ENCODE data around the gene TLR9.

TLR9 gene

DNA sequence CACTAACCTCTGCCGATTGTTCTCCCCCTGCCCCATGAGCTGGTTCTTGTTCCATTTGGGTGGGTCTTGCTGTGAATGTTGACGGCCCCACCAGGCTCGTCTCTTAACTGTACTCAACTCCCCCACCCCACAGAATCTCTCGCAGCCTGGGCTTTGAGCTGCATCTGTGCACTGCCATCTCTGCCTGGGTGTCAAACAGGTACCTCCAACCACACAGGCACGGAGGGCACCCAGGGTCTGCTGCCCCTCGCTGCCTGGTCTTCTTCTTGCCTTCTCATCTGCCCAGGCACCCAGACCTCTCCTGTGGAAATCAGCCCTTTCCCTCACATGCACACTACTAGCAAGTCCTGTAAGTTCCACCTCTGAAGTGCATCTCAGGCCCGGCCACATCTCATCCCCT, 10.1 kb downstream of the TLR9 start:
- no peak for DNase-seq

DNA sequence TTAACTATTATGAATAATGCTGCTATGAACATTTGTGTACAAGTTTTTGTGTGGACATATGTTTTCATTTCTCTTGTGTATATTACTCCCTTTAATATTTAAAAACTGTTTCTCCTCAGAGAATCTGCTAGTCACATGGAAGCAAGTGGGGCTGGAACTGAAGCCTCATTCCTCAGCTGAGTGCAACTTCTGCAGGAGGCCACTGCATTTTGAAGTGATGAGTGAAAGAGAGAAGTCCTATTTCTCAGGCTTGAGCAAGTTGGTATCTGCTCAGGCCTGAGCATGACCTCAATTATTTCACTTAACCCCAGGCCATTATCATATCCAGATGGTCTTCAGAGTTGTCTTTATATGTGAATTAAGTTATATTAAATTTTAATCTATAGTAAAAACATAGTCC, 11.5 kb downstream of the TLR9 start:
- DNase-seq = no peak

DNA sequence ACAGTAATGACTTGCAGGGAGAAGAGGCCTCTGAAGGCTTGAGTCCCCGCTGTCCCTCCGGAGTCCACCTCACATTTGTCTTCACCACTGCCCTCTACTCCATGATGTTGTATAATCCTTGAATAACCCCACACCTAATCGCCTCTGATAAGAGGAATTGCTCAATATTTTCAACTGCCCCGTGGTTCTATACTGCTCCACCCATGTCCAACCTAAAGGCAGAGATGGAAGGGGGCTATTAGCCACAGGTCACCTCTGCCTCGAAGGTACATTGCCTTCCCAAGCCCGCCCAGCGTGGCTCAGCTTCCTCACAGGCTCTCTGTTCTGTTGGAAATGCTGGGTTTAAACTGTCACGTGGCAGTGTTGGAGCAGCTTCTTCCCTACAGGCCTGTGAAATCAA, 12.4 kb downstream of the TLR9 start:
- DNase-seq = no peak

DNA sequence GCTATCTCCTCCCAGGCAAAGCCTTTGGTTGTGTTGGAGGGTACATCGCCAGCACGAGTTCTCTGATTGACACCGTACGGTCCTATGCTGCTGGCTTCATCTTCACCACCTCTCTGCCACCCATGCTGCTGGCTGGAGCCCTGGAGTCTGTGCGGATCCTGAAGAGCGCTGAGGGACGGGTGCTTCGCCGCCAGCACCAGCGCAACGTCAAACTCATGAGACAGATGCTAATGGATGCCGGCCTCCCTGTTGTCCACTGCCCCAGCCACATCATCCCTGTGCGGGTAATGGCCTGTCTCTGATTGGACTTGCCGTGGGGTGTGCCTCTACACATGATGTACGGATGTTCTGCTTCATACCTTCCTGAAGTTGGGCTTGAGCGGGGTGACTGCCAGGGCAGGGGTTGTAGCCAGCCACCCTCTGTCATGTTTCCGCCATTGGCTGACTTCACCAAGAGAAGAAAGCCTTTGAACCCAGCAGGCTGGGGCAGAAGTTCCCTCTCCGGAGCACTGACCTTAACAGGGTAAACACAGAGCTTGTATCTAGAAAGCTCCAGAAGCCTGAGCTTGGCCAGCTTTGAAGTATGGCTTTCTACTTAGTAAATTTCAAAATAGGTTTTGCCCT, 14.1 kb downstream of the TLR9 start:
- DNase-seq = no peak

DNA sequence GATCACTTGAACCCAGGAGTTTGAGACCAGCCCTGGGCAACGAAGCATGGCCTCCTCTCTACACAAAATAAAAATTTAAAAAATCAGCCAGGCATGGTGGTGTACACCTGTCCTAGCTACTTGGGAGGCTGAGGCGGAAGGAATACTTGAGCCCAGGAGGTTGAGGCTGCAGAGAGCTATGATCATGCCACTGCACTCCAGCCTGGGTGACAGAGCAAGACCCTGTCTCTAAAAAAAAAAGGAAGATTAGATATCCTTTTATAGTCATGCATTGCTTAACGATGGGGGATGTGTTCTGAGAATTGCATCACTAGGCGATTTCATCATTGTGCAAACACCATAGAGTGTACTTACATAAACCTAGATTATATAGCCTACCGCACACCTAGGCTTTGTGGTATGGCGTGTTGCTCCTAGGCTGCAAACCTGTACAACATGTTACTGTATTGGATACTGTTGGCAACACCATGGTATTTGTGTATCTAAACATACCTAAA, 14.8 kb downstream of the TLR9 start:
- no peak for DNase-seq

DNA sequence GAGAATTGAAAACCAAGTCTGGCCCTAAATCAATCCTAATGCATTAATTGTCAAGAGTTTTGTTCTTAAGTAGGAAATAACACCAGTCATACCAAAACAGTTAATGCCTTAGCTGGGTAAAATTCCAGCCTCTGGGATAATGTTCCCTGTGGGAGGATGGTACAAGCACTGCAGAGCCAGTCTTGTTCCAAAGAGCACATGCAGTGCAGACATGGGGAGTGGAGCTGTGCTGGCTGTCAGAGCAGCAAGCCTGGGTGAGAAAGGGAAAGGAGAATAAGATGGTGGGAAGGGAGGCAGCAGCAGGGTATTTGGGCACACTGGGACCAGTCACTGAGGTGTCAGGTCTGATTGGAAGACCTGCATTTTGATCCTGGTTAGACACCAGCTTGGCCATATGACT, 15.4 kb downstream of the TLR9 start:
- DNase-seq = no peak

DNA sequence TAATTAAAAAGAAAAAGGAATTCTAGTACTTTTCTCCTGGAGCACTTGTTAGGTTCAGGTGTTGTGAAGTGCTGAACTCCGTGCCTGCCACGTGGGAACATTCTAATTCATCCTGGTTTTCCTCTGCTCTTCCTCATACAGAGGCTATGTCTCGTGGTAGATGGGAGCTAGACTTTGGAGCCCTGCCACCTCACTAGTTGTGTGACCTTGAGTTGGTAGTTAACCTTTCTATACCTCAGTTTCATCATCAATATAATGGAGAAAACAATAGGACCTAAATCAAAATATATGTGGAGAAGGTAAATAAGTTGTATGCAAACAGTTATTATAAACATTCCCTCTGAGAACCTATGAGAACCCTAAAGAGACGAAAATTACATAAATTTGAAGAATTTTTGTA, 16.9 kb downstream of the TLR9 start:
- no peak for DNase-seq

DNA sequence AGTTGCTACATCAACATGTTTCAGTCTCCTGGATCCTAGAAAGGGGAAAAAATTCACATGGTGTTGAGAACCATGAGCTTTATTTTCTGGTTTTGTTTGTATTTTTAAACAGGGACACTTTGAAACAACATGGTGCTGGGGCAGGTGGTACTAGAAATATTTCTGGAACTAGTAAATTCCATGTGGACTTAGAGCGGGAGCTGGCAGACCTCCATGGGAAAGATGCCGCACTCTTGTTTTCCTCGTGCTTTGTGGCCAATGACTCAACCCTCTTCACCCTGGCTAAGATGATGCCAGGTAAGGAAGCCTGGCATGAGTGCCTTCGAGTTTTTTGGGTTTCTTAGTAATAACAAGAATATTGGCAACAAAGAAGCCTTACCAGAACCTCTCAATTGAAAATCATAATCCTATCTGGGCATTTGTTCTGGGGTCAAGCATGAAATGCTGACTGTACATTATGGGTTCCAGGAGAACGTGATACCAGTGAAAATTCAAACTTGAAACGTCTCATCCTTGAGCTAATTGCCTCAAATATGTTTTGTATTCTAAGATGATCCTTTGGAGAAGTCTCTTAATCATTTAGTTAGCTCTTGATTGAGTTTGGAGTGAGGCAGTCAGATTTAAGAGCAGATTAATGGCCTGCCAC, 19.6 kb downstream of the TLR9 start:
- no peak for DNase-seq

DNA sequence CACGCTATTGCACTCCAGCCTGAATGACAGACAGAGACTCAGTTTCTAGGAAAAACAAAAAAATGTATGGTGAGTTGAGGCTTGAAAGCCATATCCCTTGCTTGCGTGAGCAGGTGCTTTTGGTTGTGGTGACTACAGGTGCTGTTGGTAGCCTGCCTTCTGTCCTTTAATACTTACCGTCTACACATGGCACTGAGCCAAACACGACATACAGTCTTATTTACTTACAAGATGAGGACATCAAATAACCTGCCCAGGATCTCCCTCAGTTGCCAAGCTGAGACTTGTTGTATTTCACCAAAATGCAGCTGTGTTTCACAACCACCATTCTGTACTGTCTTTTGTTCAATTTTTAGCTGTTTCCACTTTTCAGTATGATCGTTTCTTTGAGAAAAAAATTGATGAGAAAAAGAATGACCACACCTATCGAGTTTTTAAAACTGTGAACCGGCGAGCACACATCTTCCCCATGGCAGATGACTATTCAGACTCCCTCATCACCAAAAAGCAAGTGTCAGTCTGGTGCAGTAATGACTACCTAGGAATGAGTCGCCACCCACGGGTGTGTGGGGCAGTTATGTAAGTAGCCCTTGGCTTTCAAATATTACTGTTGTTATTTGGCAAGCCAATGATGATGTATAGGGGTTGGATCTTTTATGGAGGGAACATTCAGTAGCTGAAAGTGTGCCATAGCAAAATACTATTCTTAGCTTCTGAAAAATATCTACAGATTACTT, 20.9 kb downstream of the TLR9 start:
- DNase-seq = no peak

DNA sequence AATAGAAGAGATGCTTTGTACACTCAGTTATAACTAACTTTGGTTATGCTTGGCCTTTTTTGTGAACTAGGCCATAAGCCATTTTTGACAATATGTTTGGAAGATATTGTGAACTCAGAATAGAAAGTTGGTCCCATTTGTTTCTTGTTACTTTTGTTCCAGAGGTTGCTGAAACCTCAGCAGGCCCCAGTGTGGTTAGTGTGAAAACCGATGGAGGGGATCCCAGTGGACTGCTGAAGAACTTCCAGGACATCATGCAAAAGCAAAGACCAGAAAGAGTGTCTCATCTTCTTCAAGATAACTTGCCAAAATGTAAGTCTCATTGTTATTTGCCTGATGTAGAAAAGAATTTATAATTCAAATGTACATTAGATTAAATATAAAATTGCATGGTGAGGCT, 21.7 kb downstream of the TLR9 start:
- no peak for DNase-seq

DNA sequence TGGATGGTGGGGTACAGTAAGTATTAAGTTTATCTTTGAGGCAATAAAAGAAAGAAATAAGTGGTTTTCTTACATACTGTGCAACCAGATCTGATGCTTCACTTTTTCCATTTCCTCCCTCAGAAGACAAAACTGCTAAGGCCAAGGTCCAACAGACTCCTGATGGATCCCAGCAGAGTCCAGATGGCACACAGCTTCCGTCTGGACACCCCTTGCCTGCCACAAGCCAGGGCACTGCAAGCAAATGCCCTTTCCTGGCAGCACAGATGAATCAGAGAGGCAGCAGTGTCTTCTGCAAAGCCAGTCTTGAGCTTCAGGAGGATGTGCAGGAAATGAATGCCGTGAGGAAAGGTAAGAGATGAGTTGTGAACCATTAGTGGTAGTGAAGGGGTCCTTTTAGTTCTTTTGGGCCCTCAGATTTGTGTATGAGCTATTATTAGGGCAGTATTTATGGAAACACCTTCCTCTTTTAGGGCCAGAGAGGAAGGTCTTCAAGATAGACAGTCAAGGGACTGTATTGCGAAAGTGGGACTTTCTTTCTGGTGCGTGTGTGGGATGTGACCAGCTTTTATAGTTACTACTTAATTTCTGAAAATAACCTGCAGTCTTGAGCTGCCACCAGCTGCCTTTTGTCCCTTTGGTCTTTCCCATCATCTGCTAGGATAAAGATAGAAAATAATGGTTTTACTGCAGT, 22.9 kb downstream of the TLR9 start:
- no peak for DNase-seq

DNA sequence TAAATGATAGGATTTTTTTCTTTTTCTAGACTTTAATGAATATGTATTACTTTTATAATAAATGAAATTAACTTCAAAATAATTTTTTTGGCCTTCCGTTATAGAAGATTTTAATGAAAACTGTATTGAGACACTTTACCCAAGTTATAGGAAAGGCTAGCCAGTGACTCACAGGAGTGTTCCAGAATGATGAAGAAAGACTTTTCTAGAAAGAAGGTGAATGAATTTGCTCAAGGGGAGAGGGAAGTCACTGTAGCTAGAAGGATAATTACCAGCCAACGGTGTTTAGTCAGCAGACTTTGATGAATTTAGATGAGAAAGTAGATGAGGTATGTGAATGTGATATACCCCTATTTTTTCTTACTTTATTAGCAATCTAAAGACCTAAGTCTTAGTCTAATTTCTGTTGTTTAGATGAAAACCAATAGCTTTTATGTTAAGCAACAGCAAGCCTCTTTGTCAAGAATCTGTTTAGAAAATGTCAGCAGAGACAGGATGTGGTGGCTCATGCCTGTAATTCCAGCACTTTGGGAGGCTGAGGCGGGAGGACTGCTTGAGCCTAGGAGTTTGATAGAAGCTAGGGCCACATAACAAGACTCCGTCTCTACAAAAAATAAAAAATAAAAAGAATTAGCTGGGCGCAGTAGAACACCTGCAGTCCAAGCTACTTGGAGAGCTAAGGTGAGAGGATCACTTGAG, 24.3 kb downstream of the TLR9 start:
- DNase-seq = no peak

DNA sequence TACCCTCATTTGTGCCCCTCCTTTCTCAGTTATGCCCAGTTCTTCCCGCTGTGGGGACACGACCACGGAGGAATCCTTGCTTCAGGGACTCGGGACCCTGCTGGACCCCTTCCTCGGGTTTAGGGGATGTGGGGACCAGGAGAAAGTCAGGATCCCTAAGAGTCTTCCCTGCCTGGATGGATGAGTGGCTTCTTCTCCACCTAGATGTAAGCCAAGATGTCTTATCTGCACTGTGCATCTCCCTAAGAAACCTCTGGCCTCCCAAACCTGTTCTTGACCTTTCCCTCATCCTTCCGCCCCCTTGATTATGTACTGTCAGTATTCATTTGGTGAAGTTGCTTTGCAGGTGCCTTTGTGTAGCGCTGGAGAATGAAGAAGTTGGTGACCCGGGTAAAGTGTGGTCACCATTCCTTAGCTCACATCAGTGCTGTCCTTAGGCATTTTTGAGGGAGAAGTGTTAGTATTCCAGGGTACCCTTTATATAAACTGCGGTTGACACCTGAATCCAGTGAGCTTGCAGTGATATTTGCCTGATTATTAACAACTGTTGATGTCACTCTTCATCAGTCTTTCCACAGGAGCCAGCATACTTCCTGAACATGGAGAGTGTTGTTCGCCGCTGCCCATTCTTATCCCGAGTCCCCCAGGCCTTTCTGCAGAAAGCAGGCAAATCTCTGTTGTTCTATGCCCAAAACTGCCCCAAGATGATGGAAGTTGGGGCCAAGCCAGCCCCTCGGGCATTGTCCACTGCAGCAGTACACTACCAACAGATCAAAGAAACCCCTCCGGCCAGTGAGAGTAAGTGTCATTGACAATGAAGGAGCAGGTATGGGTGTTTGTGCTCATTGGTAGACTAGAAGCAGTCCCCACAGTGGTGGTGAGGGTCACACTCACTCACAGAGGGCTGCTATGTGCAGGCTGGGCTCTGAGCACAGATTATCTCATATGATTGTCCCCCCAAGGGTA, 26.5 kb downstream of the TLR9 start:
- DNase-seq = no peak

DNA sequence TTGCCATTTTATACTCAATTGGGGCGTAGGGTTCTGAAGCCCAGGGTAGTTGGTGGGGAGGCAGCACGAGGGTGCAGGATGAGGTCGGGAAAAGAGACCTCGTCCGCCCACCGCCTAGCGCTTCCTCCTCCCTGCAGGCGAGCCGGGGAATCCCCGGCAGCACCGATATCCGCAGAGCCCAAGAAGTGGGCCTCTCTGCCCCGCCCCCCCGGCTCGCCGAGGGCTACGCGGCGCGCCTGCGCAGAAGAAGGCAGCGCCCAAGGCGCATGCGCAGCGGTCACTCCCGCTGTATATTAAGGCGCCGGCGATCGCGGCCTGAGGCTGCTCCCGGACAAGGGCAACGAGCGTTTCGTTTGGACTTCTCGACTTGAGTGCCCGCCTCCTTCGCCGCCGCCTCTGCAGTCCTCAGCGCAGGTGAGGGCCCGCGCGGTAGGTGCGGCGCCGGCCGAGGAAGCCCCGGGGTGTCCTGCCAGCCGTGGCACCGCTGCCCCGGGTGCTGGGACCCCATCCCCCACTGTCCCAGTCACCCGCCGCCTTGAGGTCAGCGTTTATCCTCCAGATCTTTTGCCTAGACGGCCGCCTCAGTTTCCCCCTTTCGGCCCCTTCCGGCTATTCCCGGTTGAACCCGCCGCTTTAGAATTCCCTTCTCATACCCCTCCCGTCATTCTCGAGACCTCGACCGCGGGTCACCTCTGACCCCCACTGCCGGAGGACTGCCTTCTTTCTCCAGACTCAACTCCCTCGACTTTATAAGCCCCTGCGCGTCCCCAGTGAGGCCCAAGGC, 27.4 kb downstream of the TLR9 start, which contains the start of gene ALAS1:
Gene ALAS1, plus strand, starts transcription at position 319 of the 784 bp plus-strand sequence. CDS start 1,082 bp downstream, outside the sequence.
- DNase-seq = peak; percentile 52

DNA sequence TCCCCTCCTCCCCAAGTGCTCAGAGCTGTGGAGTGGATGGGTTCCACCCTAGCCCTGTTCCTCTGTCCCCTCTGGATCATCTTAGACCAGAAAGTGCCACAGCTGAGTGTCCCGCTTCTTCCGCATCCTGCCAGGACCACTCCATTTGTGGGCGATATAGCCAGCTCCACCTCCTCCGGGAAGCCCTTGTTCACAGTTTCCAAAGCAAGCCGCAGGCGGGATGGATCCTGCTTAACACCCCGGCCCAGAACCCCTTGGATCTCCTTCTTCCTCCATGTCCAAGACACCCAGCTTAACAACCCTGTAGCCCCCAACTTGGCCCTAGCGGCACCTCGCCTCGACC, 28.0 kb downstream of the TLR9 start:
- DNase-seq = no peak

DNA sequence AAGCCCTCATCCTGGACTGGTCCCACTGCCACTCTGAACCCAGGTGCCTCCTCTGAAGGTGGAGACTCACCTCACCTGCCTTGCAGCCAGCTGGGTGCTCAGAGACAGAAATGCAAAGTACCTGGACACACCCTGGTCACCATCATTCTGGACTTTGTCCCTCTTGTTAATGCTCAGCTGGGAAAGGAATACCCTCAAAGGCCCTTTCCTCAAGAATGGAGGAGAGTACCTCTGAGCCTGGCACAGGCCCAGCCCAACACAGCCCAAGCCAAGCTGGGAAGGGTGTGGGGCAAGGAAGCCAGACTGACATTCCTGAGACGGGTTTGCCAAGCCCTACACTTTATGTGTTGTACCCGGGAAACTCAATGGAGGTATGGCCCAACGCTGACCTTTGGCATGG, 28.5 kb downstream of the TLR9 start:
- DNase-seq = no peak

DNA sequence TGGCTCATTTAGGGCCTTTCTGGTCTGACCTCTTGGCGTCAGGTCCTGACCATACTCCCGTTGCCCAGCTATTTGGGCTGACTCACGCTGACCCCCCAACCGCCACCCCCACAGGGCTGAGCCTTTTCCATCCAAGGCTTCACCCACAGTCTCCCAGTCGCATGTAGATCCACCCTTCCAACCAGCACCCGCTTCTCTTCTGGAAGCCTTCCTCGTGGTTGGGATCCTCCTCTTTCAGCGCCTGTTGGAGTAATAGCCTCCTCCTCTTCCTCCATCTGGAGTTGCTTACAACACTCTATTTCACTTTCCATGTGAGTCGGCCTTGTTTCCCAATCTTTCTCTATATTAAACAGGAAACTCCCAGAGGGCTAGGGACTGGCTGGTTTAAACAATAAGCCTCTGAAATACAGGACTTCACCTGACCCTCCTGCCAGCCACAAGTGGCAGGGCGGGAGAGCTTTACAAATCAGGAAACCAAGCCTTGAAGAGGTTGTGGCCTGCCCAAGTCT, 29.6 kb downstream of the TLR9 start:
- DNase-seq = no peak

DNA sequence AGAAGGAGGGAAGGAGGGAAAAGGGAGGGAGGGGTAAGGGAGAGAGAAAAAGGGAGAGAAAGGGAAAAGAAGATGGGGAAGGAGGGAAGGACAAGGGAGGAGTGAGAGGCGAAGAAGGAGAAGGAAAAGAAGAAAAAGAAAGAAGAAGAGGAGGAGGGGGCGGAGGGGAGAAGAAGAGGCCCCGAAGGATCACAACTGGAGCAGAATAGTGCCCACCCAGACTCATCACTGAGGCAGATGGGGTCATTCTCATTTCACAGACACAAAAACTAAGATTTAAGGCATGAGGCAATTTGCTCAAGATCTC, 30.2 kb downstream of the TLR9 start:
- DNase-seq = no peak

DNA sequence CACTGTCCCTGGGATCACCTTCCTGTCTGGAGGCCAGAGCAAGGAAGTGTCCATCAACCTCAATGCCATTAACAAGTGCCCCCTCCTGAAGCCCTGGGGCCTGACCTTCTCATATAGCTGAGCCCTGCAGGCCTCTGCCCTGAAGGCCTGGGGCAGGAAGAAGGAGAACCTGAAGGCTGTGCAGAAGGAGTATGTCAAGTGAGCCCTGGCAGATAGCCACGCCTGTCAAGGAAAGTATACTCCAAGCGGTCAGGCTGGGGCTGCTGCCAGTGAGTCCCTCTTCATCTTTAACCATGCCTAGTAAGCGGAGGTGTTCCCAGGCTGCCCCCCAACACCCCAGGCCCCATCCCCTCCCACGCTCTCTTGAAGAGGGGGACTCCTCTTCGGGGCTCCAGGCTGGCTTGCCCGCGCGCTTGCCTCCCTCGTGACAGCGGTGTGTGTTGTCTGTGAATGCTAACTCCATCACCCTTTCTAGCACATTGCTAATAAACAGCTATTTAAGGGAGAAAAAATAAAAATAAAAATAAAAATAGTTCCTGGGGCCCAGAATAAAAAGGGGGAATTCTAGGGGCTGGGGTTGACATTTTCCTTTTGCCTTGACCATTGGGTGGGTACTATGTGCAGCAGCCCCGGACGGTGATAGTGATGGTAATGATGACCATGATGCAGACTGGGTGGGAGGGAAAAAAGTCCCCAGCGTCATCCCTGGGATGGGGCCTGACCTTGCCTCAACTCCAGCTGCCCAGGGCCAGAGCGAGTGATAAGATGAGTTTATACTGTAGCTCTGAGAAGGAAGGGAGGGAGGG, 30.8 kb downstream of the TLR9 start:
- no peak for DNase-seq

DNA sequence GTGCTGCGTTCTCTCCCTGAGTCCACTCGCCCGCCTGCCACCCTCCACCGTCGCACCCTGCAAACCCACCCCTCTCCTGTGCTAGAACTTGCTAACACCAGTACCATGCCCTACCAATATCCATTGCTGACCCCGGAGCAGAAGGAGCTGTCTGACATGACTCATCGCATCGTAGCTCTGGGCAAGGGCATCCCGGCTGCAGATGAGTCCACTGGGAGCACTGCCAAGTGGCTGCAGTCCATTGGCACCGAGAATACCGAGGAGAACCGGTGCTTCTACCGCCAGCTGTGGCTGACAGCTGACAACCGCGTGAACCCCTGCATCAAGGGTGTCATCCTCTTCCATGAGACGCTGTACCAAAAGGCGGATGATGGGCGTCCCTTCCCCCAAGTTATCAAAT, 32.4 kb downstream of the TLR9 start:
- DNase-seq = no peak
